Panc1 (cell line): ENCODE results near the gene CIAO2B.

Experiments used
- TF ChIP-seq, protein P1 (sequence below): fragments of 450-650 bp; IDR thresholded peaks from 2 replicates; pipeline ENCODE4 v1.5.1; 2017; ENCODE audit warnings: mild to moderate bottlenecking
- TF ChIP-seq, protein P2 (sequence below), 2 experiments: IDR thresholded peaks; 2 replicates each; pipeline ENCODE4 v1.6.1; 2011 to 2012; ENCODE audit warnings: low read depth in 2 of 2, control low read depth in 1 of 2, low read length in 1 of 2, mild to moderate bottlenecking in 1 of 2, moderate library complexity in 1 of 2; ENCODE audit not compliant: insufficient read depth in 1 of 2

- TF ChIP-seq, protein P1, sequence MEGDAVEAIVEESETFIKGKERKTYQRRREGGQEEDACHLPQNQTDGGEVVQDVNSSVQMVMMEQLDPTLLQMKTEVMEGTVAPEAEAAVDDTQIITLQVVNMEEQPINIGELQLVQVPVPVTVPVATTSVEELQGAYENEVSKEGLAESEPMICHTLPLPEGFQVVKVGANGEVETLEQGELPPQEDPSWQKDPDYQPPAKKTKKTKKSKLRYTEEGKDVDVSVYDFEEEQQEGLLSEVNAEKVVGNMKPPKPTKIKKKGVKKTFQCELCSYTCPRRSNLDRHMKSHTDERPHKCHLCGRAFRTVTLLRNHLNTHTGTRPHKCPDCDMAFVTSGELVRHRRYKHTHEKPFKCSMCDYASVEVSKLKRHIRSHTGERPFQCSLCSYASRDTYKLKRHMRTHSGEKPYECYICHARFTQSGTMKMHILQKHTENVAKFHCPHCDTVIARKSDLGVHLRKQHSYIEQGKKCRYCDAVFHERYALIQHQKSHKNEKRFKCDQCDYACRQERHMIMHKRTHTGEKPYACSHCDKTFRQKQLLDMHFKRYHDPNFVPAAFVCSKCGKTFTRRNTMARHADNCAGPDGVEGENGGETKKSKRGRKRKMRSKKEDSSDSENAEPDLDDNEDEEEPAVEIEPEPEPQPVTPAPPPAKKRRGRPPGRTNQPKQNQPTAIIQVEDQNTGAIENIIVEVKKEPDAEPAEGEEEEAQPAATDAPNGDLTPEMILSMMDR: no peak
- TF ChIP-seq, protein P2, sequence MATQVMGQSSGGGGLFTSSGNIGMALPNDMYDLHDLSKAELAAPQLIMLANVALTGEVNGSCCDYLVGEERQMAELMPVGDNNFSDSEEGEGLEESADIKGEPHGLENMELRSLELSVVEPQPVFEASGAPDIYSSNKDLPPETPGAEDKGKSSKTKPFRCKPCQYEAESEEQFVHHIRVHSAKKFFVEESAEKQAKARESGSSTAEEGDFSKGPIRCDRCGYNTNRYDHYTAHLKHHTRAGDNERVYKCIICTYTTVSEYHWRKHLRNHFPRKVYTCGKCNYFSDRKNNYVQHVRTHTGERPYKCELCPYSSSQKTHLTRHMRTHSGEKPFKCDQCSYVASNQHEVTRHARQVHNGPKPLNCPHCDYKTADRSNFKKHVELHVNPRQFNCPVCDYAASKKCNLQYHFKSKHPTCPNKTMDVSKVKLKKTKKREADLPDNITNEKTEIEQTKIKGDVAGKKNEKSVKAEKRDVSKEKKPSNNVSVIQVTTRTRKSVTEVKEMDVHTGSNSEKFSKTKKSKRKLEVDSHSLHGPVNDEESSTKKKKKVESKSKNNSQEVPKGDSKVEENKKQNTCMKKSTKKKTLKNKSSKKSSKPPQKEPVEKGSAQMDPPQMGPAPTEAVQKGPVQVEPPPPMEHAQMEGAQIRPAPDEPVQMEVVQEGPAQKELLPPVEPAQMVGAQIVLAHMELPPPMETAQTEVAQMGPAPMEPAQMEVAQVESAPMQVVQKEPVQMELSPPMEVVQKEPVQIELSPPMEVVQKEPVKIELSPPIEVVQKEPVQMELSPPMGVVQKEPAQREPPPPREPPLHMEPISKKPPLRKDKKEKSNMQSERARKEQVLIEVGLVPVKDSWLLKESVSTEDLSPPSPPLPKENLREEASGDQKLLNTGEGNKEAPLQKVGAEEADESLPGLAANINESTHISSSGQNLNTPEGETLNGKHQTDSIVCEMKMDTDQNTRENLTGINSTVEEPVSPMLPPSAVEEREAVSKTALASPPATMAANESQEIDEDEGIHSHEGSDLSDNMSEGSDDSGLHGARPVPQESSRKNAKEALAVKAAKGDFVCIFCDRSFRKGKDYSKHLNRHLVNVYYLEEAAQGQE (IDR thresholded peaks at IDR 0.05; ENCODE audit: insufficient read depth in 1 of 2, low read depth in 2 of 2, low read length in 1 of 2): no peak
These were observed 6.0 kb upstream of the CIAO2B start for GRCh38 chr16:66940236-66940635.
